Suprapubic skin (tissue), 4 donors: Measurements from ENCODE around the gene TECPR1. TPM values are rescaled to one million over a fixed set of nuclear protein-coding genes. Genes with fewer than 3 reads are reported as not detected.

Experiments
- DNase-seq, 2 donors: peaks; one replicate each; pipeline ENCODE4 v3.0.0-alpha.2; 2019; ENCODE audit warnings: low spot score in 2 of 2
- H3K27ac ChIP-seq: fragments of 200-600 bp; sonication (generic); one replicate; pipeline ENCODE4 v1.5.1; 2019
- H3K27me3 ChIP-seq: fragments of 200-600 bp; sonication (generic); one replicate; pipeline ENCODE4 v1.5.1; 2019
- H3K36me3 ChIP-seq: fragments of 200-600 bp; sonication (generic); one replicate; pipeline ENCODE4 v1.5.1; 2019
- H3K4me1 ChIP-seq: fragments of 200-600 bp; sonication (generic); one replicate; pipeline ENCODE4 v1.5.1; 2019
- H3K4me3 ChIP-seq: fragments of 200-600 bp; sonication (generic); one replicate; pipeline ENCODE4 v1.5.1; 2019; ENCODE audit warnings: mild to moderate bottlenecking
- H3K9me3 ChIP-seq: fragments of 200-600 bp; sonication (generic); one replicate; pipeline ENCODE4 v1.5.1; 2019
- EP300 ChIP-seq: sonication (generic); formaldehyde crosslinking; IDR thresholded peaks from one replicate; pipeline ENCODE4 v1.6.1; 2017; ENCODE audit warnings: antibody characterized with exemption
- POLR2A ChIP-seq, 2 donors: fragments of 450-650 bp; IDR thresholded peaks; one replicate each; pipeline ENCODE4 v1.6.1; 2017; ENCODE audit warnings: antibody characterized with exemption in 2 of 2, mild to moderate bottlenecking in 2 of 2, moderate library complexity in 2 of 2
- POLR2AphosphoS5 ChIP-seq, 3 donors: sonication (generic); formaldehyde crosslinking; IDR thresholded peaks; one replicate each; pipeline ENCODE4 v1.6.1; 2017; ENCODE audit warnings: antibody characterized with exemption in 3 of 3
- WGBS: methylation state at CpG from one replicate; pipeline ENCODE4 v1.1.5; 2018; 5-methylcytosine and 5-hydroxymethylcytosine counted together
- total RNA-seq, 4 donors: library from RNA; depleted of rRNA; stranded (reverse); fragments of >200 nt; gene quantifications; one replicate each; pipeline ENCODE4 v1.1.0, GENCODE V29; 2016
- TF ChIP-seq, protein P1 (sequence below), 2 donors: fragments of 200-600 bp in 1 of 2; fragments of 450-650 bp in 1 of 2; sonication (generic) in 1 of 2; IDR thresholded peaks; one replicate each; pipeline ENCODE4 v1.5.1; 2016 to 2019; ENCODE audit warnings: antibody characterized with exemption in 2 of 2, mild to moderate bottlenecking in 1 of 2, moderate library complexity in 1 of 2

The TECPR1 gene
- total RNA-seq, 4 donors from 2014 or later, result 15.3 to 20.9 (median 16.5) TPM

DNA sequence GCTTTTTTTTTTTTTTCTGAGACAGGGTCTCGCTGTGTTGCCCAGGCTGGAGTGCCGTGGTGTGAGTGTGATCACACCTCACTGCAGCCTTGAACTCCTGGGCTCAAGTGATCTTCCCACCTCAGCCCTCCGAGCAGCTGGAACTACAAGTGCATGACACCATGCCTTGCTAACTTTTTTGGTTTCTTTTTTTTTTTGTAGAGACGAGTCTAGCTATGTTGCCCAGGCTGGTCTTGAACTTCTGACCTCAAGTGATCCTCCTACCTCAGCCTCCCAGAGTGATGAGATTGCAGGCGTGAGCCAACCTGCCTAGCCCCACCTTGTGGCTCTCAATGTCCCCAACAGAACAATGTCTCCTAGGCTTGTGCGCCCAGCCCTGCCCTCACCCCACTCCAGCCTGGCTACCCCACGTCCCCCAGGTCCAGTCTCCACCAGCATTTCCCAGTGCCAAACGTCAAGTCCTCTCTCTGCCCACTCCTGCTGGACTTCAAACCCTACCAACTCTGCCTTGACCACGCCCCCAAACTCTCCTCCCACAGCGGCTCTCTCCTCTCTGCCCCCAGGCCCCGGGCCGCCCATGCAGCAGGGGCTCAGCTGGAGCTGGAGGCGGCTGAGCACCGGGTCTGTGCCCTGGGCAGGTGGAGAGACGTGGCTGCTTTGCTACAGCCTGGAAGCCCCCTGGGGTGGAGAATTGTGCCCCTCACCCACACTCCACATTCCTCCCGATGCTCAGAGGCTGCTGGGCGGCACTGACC, 21.9 kb downstream of the TECPR1 start:
- 87% methylated on average over 15 of the region's 17 CpGs for WGBS
- H3K27me3 ChIP-seq, result no peaks in the 10 kb centered on the region
- no peak overlapping the region for H3K4me3 ChIP-seq
- no peak for DNase-seq
- peaks cover 71% of the 10 kb centered on the region for H3K36me3 ChIP-seq
- no peak for TF ChIP-seq POLR2A (IDR thresholded peaks at IDR 0.05)
- H3K27ac ChIP-seq, result no peak overlapping the region
- H3K9me3 ChIP-seq, result no peaks in the 10 kb centered on the region
- H3K4me1 ChIP-seq, result no peaks in the 10 kb centered on the region

DNA sequence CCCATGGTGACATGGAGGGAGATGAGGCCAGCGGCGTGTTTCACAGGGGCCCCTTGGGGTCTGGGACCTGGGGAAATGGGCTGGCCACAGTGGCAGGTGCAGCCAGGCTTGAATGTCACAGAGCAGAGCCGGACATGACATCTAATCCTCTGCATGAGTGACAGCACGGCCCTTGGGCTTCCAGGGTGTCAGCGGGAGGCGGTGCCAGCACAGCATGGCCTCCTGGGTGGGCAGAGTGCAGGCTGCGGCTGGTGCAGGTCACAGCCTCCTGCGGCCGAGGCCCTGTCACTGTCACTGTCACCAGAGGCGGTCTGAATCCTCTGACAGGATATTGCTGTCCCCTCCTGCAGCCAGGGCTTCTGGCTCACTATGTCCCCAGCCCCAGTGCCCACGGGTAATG, 22.6 kb downstream of the TECPR1 start:
- no peaks in the 10 kb centered on the region for H3K9me3 ChIP-seq
- DNase-seq, result no peak
- H3K4me3 ChIP-seq, result no peak overlapping the region
- H3K36me3 ChIP-seq, result peaks cover 78% of the 10 kb centered on the region
- H3K4me1 ChIP-seq, result no peaks in the 10 kb centered on the region
- H3K27me3 ChIP-seq, result no peaks in the 10 kb centered on the region
- no peak overlapping the region for H3K27ac ChIP-seq
- WGBS, result 84% methylated on average over 4 of the region's 11 CpGs
- TF ChIP-seq EP300 (no peak), POLR2AphosphoS5 (IDR thresholded peaks at IDR 0.05) (no peak), POLR2A (IDR thresholded peaks at IDR 0.05) (no peak)
- TF ChIP-seq, protein P1, sequence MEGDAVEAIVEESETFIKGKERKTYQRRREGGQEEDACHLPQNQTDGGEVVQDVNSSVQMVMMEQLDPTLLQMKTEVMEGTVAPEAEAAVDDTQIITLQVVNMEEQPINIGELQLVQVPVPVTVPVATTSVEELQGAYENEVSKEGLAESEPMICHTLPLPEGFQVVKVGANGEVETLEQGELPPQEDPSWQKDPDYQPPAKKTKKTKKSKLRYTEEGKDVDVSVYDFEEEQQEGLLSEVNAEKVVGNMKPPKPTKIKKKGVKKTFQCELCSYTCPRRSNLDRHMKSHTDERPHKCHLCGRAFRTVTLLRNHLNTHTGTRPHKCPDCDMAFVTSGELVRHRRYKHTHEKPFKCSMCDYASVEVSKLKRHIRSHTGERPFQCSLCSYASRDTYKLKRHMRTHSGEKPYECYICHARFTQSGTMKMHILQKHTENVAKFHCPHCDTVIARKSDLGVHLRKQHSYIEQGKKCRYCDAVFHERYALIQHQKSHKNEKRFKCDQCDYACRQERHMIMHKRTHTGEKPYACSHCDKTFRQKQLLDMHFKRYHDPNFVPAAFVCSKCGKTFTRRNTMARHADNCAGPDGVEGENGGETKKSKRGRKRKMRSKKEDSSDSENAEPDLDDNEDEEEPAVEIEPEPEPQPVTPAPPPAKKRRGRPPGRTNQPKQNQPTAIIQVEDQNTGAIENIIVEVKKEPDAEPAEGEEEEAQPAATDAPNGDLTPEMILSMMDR (IDR thresholded peaks at IDR 0.05), result no peak

DNA sequence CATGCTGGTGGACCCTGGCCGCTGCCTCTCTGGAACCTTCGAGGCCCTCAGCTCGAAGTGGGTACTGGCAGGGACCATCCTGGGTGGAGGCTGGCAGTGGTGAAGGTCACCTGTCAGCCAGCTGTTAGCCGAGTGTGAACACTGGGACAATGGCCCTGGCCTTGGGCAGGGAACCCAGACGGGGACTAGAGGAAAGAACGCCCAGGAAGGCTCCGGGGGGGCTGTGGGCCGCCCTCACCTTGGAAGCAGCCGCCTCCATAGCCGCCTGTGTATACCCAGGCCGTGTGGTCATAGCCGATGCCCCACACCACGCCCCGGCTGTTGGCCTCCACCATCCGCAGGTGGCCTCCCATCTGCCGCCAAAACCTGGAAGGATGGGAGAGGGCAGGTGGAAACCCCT, 23.2 kb downstream of the TECPR1 start:
- no peak for TF ChIP-seq EP300
- no peak for TF ChIP-seq POLR2A (IDR thresholded peaks at IDR 0.05)
- no peak for TF ChIP-seq POLR2AphosphoS5 (IDR thresholded peaks at IDR 0.05)
- TF ChIP-seq, protein P1 (IDR thresholded peaks at IDR 0.05), result no peak
- H3K27me3 ChIP-seq, result no peaks in the 10 kb centered on the region
- WGBS, result 90% methylated on average over 2 of the region's 16 CpGs
- H3K4me3 ChIP-seq, result no peak overlapping the region
- no peaks in the 10 kb centered on the region for H3K9me3 ChIP-seq
- H3K27ac ChIP-seq, result no peak overlapping the region
- no peak for DNase-seq
- H3K36me3 ChIP-seq, result peaks cover 78% of the 10 kb centered on the region
- H3K4me1 ChIP-seq, result no peaks in the 10 kb centered on the region

DNA sequence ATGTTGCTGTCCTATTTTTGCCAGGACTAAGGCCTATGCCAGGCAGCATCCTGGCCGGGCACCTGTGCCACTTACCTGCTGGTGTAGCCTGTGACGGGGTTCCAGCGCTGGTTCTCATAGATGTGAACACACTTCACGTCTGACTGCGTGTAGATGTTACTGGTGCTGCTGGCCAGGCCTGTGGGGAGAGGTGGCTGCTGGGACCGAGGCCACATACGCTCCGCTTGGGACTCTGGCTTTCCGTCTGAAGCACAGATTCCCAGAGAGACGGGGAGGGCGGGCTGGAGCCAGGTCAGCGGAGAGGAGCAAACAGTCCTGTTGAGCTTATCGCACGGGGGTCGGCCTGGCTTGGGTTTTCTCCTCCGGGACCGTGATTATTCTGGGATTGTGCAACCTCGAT, 24.1 kb downstream of the TECPR1 start:
- no peaks in the 10 kb centered on the region for H3K9me3 ChIP-seq
- no peak overlapping the region for H3K27ac ChIP-seq
- WGBS, result 89% methylated on average over 18 of the region's 18 CpGs
- peaks cover 69% of the 10 kb centered on the region for H3K36me3 ChIP-seq
- no peak overlapping the region for H3K4me3 ChIP-seq
- H3K27me3 ChIP-seq, result no peaks in the 10 kb centered on the region
- peak in 1 of 2 donors; percentile 75 for DNase-seq
- TF ChIP-seq POLR2A (IDR thresholded peaks at IDR 0.05) (no peak), POLR2AphosphoS5 (IDR thresholded peaks at IDR 0.05) (no peak)
- H3K4me1 ChIP-seq, result no peaks in the 10 kb centered on the region

DNA sequence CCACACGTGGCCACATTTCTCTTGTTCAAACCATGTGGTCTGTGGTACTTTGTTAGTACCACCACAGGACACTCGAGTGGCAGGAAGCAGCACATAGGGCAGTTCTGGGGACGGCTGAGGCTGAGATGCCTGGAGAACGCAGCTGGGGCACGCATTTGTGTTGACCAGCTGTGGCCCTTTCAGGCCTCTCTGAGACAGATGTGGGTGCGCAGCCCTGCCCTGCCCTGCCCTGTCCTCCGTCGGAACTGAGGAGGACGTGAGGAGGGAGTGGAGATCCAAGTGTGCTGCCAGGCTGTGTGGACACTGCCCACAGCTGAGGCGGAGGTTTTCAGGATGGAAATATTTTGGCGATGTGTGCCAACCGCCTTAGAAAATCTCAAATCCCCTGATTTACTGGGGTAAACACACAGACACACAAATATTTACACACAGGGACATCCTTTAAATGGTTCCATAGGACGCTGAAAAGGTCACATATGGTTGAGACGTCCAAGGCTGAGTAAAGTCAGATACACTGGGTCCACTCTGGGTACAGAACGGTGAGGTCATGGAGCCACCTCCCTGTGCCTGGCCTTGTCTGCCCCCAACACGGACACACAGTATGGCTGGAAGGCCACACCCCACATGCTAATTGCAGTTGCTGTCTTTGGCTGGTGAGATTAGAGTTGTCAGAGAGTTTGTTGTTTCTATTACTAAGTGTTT, 26.0 kb downstream of the TECPR1 start:
- WGBS, result 93% methylated on average over 16 of the region's 16 CpGs
- peaks cover 73% of the 10 kb centered on the region for H3K36me3 ChIP-seq
- no peak for DNase-seq
- no peaks in the 10 kb centered on the region for H3K27me3 ChIP-seq
- no peaks in the 10 kb centered on the region for H3K4me1 ChIP-seq
- H3K9me3 ChIP-seq, result no peaks in the 10 kb centered on the region
- no peak overlapping the region for H3K4me3 ChIP-seq
- no peak overlapping the region for H3K27ac ChIP-seq
- TF ChIP-seq EP300 (no peak), POLR2A (IDR thresholded peaks at IDR 0.05) (no peak), POLR2AphosphoS5 (IDR thresholded peaks at IDR 0.05) (no peak)
- TF ChIP-seq, protein P1 (IDR thresholded peaks at IDR 0.05), result no peak

DNA sequence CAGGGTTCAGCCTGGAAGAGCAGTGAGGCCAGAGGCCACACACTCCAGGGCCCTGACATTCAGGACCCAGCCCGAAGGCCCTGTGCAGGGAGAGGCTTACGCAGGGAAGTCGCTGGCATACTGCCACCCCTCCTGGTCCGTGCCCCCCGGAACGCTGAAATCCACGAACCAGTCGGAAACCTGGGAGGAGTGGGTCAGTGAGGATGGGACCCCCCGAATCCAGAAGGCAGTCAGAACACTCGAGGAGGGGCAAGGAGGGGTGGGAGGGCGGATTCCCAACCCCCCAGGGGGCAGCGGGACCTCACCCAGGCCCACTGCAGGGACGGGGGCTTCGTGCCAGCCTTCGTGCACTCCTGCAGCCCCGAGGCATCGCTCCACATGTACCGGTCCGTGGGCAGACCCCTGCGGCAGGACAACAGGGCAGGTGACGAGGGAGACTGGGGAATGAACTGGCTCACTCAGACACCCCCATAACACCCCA, 27.3 kb downstream of the TECPR1 start:
- Histone ChIP-seq H3K4me1 (no peaks in the 10 kb centered on the region), H3K27ac (no peak overlapping the region), H3K27me3 (no peaks in the 10 kb centered on the region), H3K4me3 (no peak overlapping the region), H3K9me3 (no peaks in the 10 kb centered on the region), H3K36me3 (peaks cover 65% of the 10 kb centered on the region)
- no peak for DNase-seq
- no peak for TF ChIP-seq EP300
- no peak for TF ChIP-seq POLR2AphosphoS5 (IDR thresholded peaks at IDR 0.05)
- TF ChIP-seq POLR2A (IDR thresholded peaks at IDR 0.05), result no peak
- TF ChIP-seq, protein P1 (IDR thresholded peaks at IDR 0.05), result no peak
- 92% methylated on average over 21 of the region's 21 CpGs for WGBS
